Adipose tissue (tissue), 3 donors: Measurements from ENCODE around the gene TRIM14. TPM values are rescaled to one million over a fixed set of nuclear protein-coding genes. Genes with fewer than 3 reads are reported as not detected.
"Not testable (repeated sequence)": the region's sequence is repeated elsewhere in the genome, so short reads cannot be mapped to it uniquely, and the experiment has no call there.

ENCODE experiments used
- H3K27ac ChIP-seq: one replicate; pipeline ENCODE4 v1.5.1; 2013; ENCODE audit warnings: low read depth, low read length
- WGBS, 3 donors: extraction: QIAGEN DNeasy Blood & Tissue Kit; methylation state at CpG; one replicate each; pipeline ENCODE4 v1.1.7; 2013; 5-methylcytosine and 5-hydroxymethylcytosine counted together
- polyA plus RNA-seq, 3 donors: library from polyadenylated mRNA; stranded (reverse); fragments of 200-250 nt; gene quantifications; one replicate each; pipeline ENCODE4 v1.2.3, GENCODE V29; 2013
- donor health status: healthy with polysubstance abuse.
- donor health status: Bipolar disorder and iron deficiency.
- donor health status: healthy.

The TRIM14 gene
- polyA plus RNA-seq, 3 donors: 1.2 to 5.6 (median 2.6) TPM

DNA sequence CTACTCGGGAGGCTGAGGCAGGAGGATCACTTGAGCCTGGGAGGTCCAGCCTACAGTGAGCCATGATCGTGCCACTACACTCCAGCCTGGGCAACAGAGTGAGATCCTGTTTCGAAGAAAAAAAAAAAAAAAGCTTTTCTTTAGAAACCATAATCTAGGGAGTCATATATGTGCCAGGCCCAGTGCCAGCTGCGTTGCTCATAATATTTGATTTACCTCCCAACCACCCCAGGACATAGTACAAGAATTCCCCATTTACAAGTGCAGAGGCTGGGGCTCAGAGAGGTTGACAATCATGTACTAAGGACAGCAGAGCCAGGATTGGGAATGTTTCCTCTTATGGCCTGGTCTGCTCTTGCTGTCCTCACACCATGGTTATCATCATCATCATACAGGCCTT is 25.1 kb upstream of the TRIM14 start:
- no peak overlapping the region for H3K27ac ChIP-seq
- 82 to 92% (median 89%) methylated on average over 4 of the region's 4 CpGs for WGBS, 3 donors

DNA sequence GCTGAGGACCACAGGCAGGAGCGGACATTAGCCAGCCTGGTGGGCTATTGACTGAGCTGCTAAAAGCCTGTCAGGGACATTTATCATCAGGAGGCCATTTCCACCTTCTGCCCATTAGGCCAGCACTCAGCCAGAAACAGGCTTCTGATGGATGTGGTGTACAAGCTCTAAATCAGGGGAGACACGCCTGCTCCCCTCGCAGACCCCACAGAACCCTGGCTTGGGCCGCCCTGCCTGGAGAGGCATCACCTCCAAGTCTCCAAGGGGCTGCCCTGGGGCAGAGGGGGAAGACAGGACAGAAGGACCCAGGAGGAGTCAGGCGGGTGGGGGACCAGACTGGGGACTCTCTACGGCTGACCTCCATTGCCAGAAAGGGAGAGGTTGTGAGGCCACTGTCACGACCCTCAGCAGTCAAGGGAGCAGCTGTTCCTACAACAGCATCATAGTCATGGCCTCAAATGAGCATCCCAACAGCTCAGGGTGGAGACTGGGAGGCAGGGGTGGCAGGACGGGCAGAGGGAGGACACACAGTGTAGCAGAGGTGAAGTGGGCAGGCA is 24.0 kb upstream of the TRIM14 start:
- 84 to 92% (median 87%) methylated on average over 8 of the region's 8 CpGs for WGBS, 3 donors
- H3K27ac ChIP-seq: no peak overlapping the region

DNA sequence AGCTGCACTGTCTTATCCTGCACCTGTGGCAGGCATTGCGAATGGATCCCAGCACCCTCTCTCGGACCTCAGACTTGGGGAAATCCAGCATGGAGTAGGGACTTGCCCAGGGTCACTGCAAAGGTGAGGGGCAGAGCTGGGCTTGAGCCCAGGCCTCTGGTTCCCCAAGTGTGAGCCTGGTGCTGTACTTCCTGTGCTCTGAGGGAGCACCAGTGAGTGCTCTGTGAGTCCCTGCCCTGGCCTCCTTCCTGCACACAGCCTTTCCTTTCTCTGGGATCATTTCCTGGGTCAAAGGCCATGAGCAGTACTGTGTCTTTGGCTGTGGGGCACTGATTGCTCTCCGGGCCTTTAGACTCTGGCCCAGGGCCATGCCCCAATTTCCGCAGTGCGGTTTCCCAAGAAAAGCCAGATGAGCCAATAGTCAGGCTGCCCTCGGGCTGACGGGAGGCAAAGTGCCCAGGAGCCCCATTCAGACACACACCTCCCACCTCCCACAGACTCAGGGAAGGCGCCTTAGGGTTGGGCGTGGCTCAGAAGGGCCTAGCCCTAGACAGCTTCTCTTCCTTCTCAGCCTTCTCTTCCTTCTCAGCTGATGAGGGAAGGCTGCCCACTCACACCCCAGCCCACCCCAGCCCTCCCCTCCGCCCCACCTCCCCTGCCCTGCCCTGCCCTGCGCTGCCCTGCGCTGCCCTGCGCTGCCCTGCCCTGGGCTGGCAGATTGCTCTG is 23.3 kb upstream of the TRIM14 start:
- WGBS, 3 donors: 51 to 76% (median 53%) methylated on average over 12 to 13 of the region's 13 CpGs
- no peak overlapping the region for H3K27ac ChIP-seq

- no peak overlapping the region for H3K27ac ChIP-seq
- 82 to 92% (median 90%) methylated on average over 5 of the region's 5 CpGs for WGBS, 3 donors
These were observed 21.5 kb upstream of the TRIM14 start for GRCh38 chr9:98140503-98140902.

DNA sequence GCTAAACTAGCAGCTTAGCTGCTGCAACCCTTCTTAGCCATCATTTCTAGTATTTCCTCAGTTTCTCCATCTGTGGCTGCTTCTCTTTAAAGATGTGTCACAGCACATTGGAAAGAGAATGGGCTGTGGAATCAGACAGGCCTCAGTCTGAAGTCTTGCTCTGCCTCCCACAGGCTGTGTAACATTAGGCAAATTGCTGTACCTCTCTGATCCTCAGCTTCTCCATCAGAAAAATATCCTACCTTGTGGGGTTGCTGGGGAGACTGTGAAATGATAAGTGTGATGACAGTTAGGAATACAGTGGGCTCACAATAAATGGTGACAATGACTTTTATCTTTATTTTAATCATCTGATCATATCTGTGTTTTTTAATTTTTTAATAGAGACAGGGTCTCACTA is 17.5 kb upstream of the TRIM14 start:
- no peak overlapping the region for H3K27ac ChIP-seq

- 83 to 92% (median 88%) methylated on average over 7 of the region's 7 CpGs for WGBS, 3 donors
- H3K27ac ChIP-seq: no peak overlapping the region
These were observed 16.9 kb upstream of the TRIM14 start for GRCh38 chr9:98135938-98136337.

GRCh38 chr9:98135558-98135934 is 16.5 kb upstream of the TRIM14 start:
- 57 to 84% (median 80%) methylated on average over 4 of the region's 4 CpGs for WGBS, 3 donors
- no peak overlapping the region for H3K27ac ChIP-seq

- WGBS, 3 donors: 84 to 95% (median 89%) methylated on average over 12 of the region's 12 CpGs
These were observed 15.9 kb upstream of the TRIM14 start for GRCh38 chr9:98134702-98135557.

DNA sequence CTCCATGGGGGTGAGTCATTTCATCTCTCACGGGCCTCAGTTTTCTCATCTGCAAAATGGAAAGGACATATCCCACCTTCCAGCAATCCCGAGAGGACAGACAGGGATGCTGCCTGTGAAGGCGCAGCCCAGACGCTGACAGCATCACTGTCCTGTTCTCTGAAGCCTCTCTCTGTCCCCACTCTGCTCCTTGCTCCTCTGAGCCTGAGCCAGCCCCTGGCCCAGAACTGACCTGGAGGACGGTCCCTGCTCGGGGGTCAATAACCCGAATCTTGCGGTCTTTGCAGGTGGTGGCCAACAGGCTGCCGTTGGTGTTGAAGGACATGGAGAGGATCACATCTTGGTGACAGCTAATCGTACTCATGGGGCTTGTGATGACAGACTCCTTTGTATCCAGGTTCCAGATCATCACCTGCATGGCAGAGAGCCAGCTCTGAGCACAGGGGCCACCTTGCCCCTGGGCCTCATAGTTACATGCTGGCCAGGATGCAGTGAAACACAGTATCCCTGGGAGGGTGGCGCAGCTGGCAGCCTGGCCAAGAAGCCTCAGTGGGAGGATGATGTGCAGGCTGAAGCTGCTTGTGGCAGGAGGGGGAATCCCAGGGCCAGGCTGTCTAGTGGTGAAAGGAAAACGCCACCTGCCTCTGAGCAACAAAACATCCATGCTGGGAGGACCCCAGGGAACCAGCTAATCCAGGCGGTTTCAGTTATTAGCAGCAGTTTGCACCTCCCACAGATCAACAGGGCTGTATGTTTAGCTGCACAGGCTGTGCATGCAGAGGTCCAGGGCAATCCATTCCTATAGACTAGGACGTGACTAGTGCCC is 14.0 kb upstream of the TRIM14 start:
- H3K27ac ChIP-seq: no peak overlapping the region
- WGBS, 3 donors: 80 to 86% (median 80%) methylated on average over 14 of the region's 14 CpGs

More at GRCh38 chr9:98134702-98135557, 15.9 kb upstream of the TRIM14 start:
- no peak overlapping the region for H3K27ac ChIP-seq

GRCh38 chr9:98132158-98132557 is 13.1 kb upstream of the TRIM14 start:
- no peak overlapping the region for H3K27ac ChIP-seq
- 81 to 88% (median 82%) methylated on average over 8 to 9 of the region's 9 CpGs for WGBS, 3 donors

- H3K27ac ChIP-seq: no peak overlapping the region
- 83 to 88% (median 85%) methylated on average over 12 to 13 of the region's 13 CpGs for WGBS, 3 donors
These were observed 11.7 kb upstream of the TRIM14 start for GRCh38 chr9:98130576-98131228.

GRCh38 chr9:98130060-98130459 is 11.0 kb upstream of the TRIM14 start:
- WGBS, 3 donors: 93 to 98% (median 96%) methylated on average over 4 of the region's 4 CpGs
- H3K27ac ChIP-seq: not testable (repeated sequence)

GRCh38 chr9:98129451-98129881 is 10.4 kb upstream of the TRIM14 start:
- 81 to 90% (median 86%) methylated on average over 10 of the region's 10 CpGs for WGBS, 3 donors

DNA sequence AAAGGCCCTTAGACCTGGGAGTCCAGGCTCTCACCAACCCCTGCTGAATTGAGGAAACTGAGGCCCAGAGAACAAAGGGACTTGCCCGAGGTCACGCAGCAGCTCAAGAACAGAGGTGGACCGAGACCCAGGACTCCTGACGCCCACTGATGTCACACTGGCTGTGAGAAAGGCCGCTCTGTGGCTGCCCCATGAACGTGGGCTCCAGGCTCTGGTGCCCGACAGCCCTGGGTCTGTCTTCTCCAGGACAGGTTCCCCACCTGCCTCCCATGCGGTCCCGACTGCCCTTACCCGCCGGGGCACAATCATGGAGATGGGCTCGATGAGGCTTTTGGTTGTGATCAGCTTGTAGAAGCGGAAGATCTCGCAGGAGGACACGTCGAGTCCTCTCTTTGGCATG is 9.3 kb upstream of the TRIM14 start:
- no peak overlapping the region for H3K27ac ChIP-seq
- 95 to 98% (median 97%) methylated on average over 16 of the region's 16 CpGs for WGBS, 3 donors

More at GRCh38 chr9:98129451-98129881, 10.4 kb upstream of the TRIM14 start:
- no peak overlapping the region for H3K27ac ChIP-seq

- H3K27ac ChIP-seq: no peak overlapping the region
- WGBS, 3 donors: 90 to 97% (median 97%) methylated on average over 8 of the region's 8 CpGs
These were observed 8.2 kb upstream of the TRIM14 start for GRCh38 chr9:98127226-98127625.

- H3K27ac ChIP-seq: no peak overlapping the region
- 92 to 93% (median 92%) methylated on average over 15 of the region's 15 CpGs for WGBS, 3 donors
These were observed 5.8 kb upstream of the TRIM14 start for GRCh38 chr9:98124637-98125426.

DNA sequence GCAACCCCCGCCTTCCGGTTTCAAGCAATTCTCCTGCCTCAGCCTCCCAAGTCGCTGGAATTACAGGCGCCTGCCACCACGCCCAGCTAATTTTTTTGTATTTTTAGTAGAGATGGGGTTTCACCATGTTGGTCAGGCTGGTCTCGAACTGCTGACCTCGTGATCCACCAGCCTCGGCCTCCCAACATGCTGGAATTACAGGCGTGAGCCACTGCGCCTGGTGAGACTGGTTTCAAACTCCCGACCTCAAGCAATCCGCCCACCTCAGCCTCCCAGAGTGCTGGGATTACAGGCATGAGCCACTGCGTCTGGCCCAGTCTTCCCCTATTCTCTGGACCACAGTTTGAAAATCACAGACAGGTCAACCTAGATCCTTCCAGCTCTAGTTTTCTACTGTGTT is 5.1 kb upstream of the TRIM14 start:
- 94 to 96% (median 95%) methylated on average over 13 of the region's 13 CpGs for WGBS, 3 donors
- H3K27ac ChIP-seq: not testable (repeated sequence)
